GM12878 (cell line): ENCODE measurements around the gene ADAMTS17. TPM values are rescaled to one million over a fixed set of nuclear protein-coding genes. Genes with fewer than 3 reads are reported as not detected.
A peak's percentile ranks its signal among the peaks of the same experiment; 100 is the strongest.

ENCODE experiments used
- ATAC-seq: fragments of 200-7000 bp; cut with Tn5 transposase; 3 replicates; pipeline ENCODE4 v1.9.1; 2020; ENCODE audit warnings: mild to moderate bottlenecking, moderate library complexity
- BruUV-seq: library from RNA; stranded (reverse); fragments of 400-500 nt; replicated peaks from 2 replicates; lab custom pipeline; 2021; lab: Mats Ljungman, UMichigan
- CTCF ChIA-PET: fragments of 300-600 bp; sonication (Branson Sonifier 250); formaldehyde crosslinking; extraction: SDS; loops from one replicate; lab custom pipeline; 2021; ENCODE audit warnings: inconsistent platforms; lab: Yijun Ruan, JAX
- POLR2A ChIA-PET: fragments of 350-600 bp; formaldehyde crosslinking; extraction: SDS; loops from one replicate; lab custom pipeline; 2021; ENCODE audit warnings: inconsistent platforms; lab: Charles Lee
- RAD21 ChIA-PET: fragments of 300-600 bp; sonication (Branson Sonifier 250); formaldehyde crosslinking; loops from one replicate; lab custom pipeline; 2023; ENCODE audit warnings: antibody characterized with exemption; ENCODE audit not compliant: unreplicated experiment; lab: Charles Lee
- SMC1A ChIA-PET: fragments of 300-600 bp; sonication (Branson Sonifier 250); formaldehyde crosslinking; loops from one replicate; lab custom pipeline; 2023; ENCODE audit not compliant: unreplicated experiment, uncharacterized antibody; lab: Charles Lee
- DNase-seq: peaks from one replicate; pipeline ENCODE4 v3.0.0-alpha.2; 2011; ENCODE audit warnings: low read depth, low spot score
- FAIRE-seq: peaks from 3 replicates; lab custom pipeline; 2011; peaks lifted over from hg19 to GRCh38; lab: Jason Lieb, UNC
- H2AFZ ChIP-seq: 2 replicates; pipeline ENCODE4 v1.6.0; 2011; ENCODE audit warnings: low read depth, low read length, control low read depth; ENCODE audit not compliant: control insufficient read depth
- H3K27ac ChIP-seq: 2 replicates; pipeline ENCODE4 v1.5.1; 2011; ENCODE audit warnings: control low read depth; ENCODE audit not compliant: control insufficient read depth, insufficient read depth
- H3K27me3 ChIP-seq, 2 experiments: replicated peaks in 1 of 2; 2 replicates each; pipeline versions ENCODE4 v1.6.0 to v1.6.1; 2011; ENCODE audit warnings: low read length in 1 of 2; ENCODE audit not compliant: control insufficient read depth in 2 of 2, insufficient read depth in 2 of 2
- H3K36me3 ChIP-seq, 2 experiments: 2 replicates each; pipeline ENCODE4 v1.5.1; 2011; ENCODE audit warnings: low read length in 1 of 2; ENCODE audit not compliant: control insufficient read depth in 2 of 2, insufficient read depth in 2 of 2
- H3K4me1 ChIP-seq: 2 replicates; pipeline ENCODE4 v1.6.1; 2011; ENCODE audit warnings: mild to moderate bottlenecking, low read length, moderate library complexity, mixed read lengths; ENCODE audit not compliant: control insufficient read depth, insufficient read depth
- H3K4me2 ChIP-seq: 2 replicates; pipeline ENCODE4 v1.6.0; 2011; ENCODE audit warnings: control low read depth; ENCODE audit not compliant: control insufficient read depth, insufficient read depth
- H3K4me3 ChIP-seq: fragments of 200-600 bp; sonication (generic); 2 replicates; pipeline ENCODE4 v1.5.1; 2016
- H3K79me2 ChIP-seq: 2 replicates; pipeline ENCODE4 v1.6.0; 2011; ENCODE audit warnings: low read length; ENCODE audit not compliant: control insufficient read depth, insufficient read depth
- H3K9ac ChIP-seq: 2 replicates; pipeline ENCODE4 v1.8.0; 2011; ENCODE audit warnings: low read length, control low read depth, mixed read lengths; ENCODE audit not compliant: control insufficient read depth, insufficient read depth
- H3K9me3 ChIP-seq: replicated peaks from 3 replicates; pipeline ENCODE4 v1.5.1; 2011; ENCODE audit warnings: mild to moderate bottlenecking, low read length; ENCODE audit not compliant: control insufficient read depth, insufficient read depth
- H4K20me1 ChIP-seq: 2 replicates; pipeline ENCODE4 v1.6.0; 2011; ENCODE audit not compliant: control insufficient read depth, insufficient read depth
- CTCF ChIP-seq, 3 experiments: IDR thresholded peaks in 2 of 3; conservative IDR thresholded peaks in 1 of 3; 2 replicates each; pipeline ENCODE4 v1.5.1; 2011; ENCODE audit warnings: low read depth in 3 of 3, low read length in 3 of 3, mild to moderate bottlenecking in 3 of 3, control low read depth in 2 of 3, moderate library complexity in 2 of 3, inconsistent platforms in 1 of 3, mixed read lengths in 1 of 3; ENCODE audit not compliant: control insufficient read depth in 2 of 3, insufficient read depth in 1 of 3; ENCODE audit errors: extremely low read depth in 1 of 3
- NKRF ChIP-seq: fragments of 450-650 bp; conservative IDR thresholded peaks from 2 replicates; pipeline ENCODE4 v1.6.1; 2017; ENCODE audit warnings: mild to moderate bottlenecking, moderate library complexity
- NR2C1 ChIP-seq: fragments of 450-650 bp; IDR thresholded peaks from 2 replicates; pipeline ENCODE4 v1.6.1; 2017; ENCODE audit warnings: antibody characterized with exemption, mild to moderate bottlenecking, moderate library complexity
- WGBS: methylation state at CpG from one replicate; pipeline ENCODE4 v1.1.6; 2016; ENCODE audit warnings: low lambda C conversion rate; ENCODE audit not compliant: insufficient replicate concordance, insufficient coverage; ENCODE audit errors: missing lambda C conversion rate; 5-methylcytosine and 5-hydroxymethylcytosine counted together
- in situ Hi-C: fragments of 300-500 bp; cut with MboI; formaldehyde crosslinking; loops from 9 replicates; pipeline ENCODE4 v1.14.3; 2018; ENCODE audit warnings: mixed read lengths
- intact Hi-C: fragments of 100-400 bp; cut with micrococcal nuclease; formaldehyde crosslinking; loops from one replicate; pipeline ENCODE4 v1.14.2; 2022; ENCODE audit not compliant: unreplicated experiment
- polyA plus RNA-seq, 11 experiments: library from polyadenylated mRNA; depleted of rRNA in 4 of 11; unstranded in 6 of 11; stranded (reverse) in 5 of 11; fragments of >200 nt; fragmentation: Nextera tagmentation in 4 of 11; fragmentation: Illumina TruSeq in 1 of 11; extraction: Ambion mirVana in 4 of 11; extraction: Trizol in 1 of 11; gene quantifications; 1 replicate in 1 of 11; 2 replicates in 10 of 11; pipeline versions ENCODE4 v1.2.1 to v1.2.3, GENCODE V29; 2011 to 2016; ENCODE audit warnings: inconsistent platforms in 2 of 11, missing spikeins in 2 of 11, low read depth in 1 of 11
- total RNA-seq, 4 experiments: library from RNA; depleted of rRNA in 3 of 4; stranded (reverse); fragments of >200 nt in 3 of 4; fragmentation: Illumina TruSeq in 1 of 4; extraction: Trizol in 1 of 4; gene quantifications; 2 replicates each; pipeline versions ENCODE4 v1.2.1 to v1.2.3, GENCODE V29; 2013 to 2021

ADAMTS17 gene
- total and polyA plus RNA-seq, 10 of the 15 experiments (the other 5 are each of a cell fraction or from before 2014, with no cell fraction given), result 0.04 to 0.50 (median 0.10) TPM; not detected in 4

- WGBS, result 0% methylated on average over 1 of the region's 1 CpG
- Histone ChIP-seq H2AFZ (no peak overlapping the region), H3K9ac (no peak overlapping the region), H3K27me3 (peaks cover 1 to 2% of the 10 kb centered on the region in 2 experiments; a peak in 3 of 4 replicates), H3K4me2 (no peak overlapping the region), H3K9me3 (no peaks in the 10 kb centered on the region; the same call in 2 of the 3 replicates), H3K36me3 (no peaks in the 10 kb centered on the region), H3K79me2 (no peaks in the 10 kb centered on the region), H4K20me1 (no peaks in the 10 kb centered on the region), H3K4me1 (no peaks in the 10 kb centered on the region), H3K27ac (no peak overlapping the region), H3K4me3 (no peak overlapping the region)
- no TSS peak for BruUV-seq
- ChIA-PET POLR2A (no interaction called here), SMC1A (no interaction called here), CTCF (no interaction called here), RAD21 (no interaction called here)
- DNase-seq, result no peak
- no peak for ATAC-seq
- in situ Hi-C loops, result no loop called here
- intact Hi-C loops, result no loop called here
- no peak for FAIRE-seq
- TF ChIP-seq NKRF, result no peak
- peak in 2 of 3 experiments; percentile 4 to 12; a peak in 1 of 6 replicates for TF ChIP-seq CTCF (IDR thresholded peaks at IDR 0.05 in 2 of 3, conservative IDR thresholded peaks at IDR 0.05 in 1 of 3; ENCODE audit: control insufficient read depth in 2 of 3, extremely low read depth in 1 of 3, insufficient read depth in 1 of 3, low read depth in 3 of 3, low read length in 3 of 3)
- no peak for TF ChIP-seq NR2C1
These were observed 360.6 kb downstream of the ADAMTS17 start for GRCh38 chr15:99981191-99981647.
